ENCODE data around the gene NOL4L.
A peak's percentile ranks its signal among the peaks of the same experiment; 100 is the strongest.

NOL4L gene

DNA sequence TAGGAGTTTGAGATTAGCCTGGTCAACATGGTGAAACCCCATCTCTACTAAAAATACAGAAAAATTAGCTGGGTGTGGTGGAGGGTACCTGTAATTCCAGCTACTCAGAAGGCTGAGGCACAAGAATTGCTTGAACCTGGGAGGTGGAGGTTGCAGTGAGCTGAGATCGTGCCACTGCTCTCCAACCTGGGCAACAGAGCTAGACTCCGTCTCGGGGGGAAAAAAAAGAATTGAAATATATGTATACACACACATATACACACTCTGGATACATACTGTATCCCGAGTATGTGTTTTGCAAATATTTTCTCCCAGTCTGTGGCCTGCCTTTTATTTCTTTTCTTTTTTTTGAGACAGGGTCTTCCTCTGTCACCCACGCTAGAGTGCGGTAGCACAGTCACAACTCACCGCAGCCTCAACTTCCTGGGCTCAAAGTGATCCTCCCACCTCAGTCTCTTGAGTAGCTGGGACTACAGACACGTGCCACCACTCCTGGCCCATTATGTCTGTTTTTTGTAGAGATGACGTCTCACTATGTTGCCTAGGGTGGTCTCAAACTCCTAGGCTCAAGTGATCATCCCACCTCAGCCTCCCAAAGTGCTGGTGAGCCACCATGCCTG, 177.9 kb downstream of the NOL4L start:
- peak; percentile 45 for DNase-seq

DNA sequence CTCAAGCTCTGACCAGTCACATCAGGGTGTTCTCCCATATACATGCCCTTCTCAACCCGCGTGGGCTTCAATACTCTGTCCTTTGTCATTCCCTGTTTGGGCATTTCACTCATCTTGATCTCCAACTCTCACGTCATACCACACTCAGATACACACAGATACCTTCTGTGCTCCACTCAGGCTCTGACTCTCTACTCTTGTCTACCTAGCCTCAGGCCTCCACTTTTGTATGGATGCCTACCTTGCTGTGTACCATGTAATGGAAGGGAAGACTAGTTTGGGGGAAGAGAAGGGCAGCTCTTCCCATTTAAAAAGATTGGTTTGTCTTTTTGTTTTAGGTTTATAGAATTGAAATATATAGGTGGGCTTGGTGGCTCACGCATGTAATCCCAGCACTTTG, 178.4 kb downstream of the NOL4L start:
- no peak for DNase-seq

DNA sequence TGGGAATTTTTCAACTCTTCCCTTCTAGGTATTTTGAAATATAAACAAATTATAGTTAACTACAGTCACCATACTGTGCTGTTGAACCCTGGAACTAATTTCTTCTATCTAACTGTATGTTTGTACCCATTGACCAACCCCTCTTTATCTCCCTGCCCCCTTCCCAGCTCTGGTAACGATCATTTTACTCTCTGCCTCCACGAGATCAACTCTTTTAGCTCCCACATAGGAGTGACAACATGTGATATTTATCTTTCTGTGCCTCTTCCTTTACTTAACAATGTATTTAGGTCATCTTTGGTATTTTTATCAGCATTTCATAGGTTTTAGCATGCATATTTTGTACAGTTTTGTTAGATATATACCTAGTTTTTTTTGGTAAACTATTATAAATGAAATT, 181.1 kb downstream of the NOL4L start:
- no peak for DNase-seq

DNA sequence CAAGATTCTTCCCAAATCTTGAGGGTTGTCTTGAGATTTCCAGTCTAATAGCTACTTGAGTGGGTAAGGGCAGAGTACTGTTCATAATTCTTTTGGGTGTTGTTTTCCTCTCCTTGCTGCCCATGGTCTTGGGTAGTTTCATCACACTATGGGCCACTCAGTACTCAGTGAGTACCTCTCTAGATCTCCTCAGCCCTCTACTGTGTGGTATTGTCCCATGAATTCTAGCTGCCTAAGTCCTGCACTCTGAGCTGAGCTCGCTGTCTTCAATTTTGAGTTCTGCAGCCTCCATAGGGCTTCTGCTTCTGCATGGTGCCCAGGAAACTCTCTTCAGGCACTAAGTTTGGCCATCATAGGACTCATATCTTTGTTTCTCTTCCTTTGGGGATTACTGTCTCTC, 184.7 kb downstream of the NOL4L start:
- no peak for DNase-seq

DNA sequence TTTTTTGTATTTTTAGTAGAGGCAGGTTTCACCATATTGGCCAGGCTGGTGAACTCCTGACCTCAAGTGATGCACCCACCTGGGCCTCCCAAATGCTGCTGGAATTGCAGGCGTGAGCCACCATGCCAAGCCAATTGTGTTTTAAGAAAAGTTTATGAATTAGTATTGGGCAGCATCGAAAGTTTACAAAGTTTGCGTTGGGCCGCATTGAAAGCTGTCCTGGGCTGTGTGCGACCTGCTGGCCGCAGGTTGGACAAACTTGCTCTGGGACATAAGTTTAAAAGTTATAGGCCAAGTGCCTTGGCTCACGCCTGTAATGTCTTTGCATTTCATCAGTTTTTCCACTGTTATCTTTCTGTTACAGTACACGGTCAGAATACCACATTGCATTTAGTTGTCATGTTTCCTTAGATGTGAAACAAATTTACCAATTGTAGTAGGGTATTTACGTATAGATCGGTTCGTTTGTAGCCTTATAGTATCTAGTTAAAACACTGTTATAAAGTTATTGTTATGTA, 187.5 kb downstream of the NOL4L start:
- no peak for DNase-seq

DNA sequence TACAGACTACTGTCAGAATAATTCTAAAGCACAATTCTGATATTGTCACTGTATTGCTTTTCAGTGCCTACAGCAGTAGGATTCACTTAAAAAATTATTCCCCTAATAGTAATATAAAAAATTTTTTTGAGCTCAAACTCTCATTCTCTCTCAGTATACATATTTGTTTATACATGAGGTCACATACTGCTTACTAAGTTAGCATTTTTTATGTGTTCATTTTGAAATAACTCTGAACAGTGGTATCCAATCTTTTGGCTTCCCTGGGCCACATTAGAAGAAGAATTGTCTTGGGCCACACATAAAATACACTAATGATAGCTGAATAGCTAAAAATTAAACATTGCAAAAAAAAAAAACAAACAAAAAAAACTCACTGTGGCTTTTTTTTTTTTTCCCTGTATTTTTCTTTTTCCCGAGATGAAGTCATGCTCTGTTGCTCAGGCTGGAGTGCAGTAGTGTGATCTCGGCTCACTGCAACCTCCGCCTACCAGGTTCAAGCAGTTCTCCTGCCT, 188.4 kb downstream of the NOL4L start:
- DNase-seq: no peak

DNA sequence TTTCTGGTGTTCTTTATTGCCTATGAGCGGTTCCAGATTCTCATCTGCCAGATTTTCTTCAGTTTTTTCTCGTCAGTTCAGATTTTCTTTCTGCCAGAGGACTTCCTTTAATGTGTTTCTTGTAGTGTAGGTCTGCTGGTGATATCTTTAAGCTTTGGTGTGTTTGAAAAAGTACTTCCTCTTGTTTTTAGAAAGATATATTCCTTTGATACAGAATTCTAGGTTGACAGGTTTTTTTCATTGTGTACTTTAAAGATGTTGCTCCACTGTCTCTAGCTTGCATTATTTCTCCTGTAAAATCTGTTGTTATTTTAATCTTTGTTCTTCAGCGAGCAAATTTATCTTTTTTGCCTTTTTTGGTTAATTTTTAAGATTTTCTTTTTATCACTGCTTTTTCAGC, 190.1 kb downstream of the NOL4L start:
- no peak for DNase-seq

All from stimulated activated naive CD4-positive, alpha-beta T cell treated with Interleukin-2 at 50 U/mL for 16 hours (primary cell).